Parathyroid adenoma (tissue), 2 donors: ENCODE results near the gene NFX1.

Source experiments
- H2AFZ ChIP-seq: fragments of 300-600 bp; sonication (generic); one replicate; pipeline ENCODE4 v1.7.0; 2017; ENCODE audit warnings: antibody characterized with exemption, mild to moderate bottlenecking
- H3K27ac ChIP-seq: fragments of 300-600 bp; sonication (generic); one replicate; pipeline ENCODE4 v1.7.0; 2017
- H3K27me3 ChIP-seq: fragments of 300-600 bp; sonication (generic); one replicate; pipeline ENCODE4 v1.7.0; 2017; ENCODE audit warnings: low read length; ENCODE audit not compliant: control insufficient read depth, insufficient read depth
- H3K36me3 ChIP-seq: fragments of 300-600 bp; sonication (generic); one replicate; pipeline ENCODE4 v1.7.0; 2017; ENCODE audit warnings: low read length; ENCODE audit not compliant: control insufficient read depth, insufficient read depth
- H3K4me1 ChIP-seq: fragments of 300-600 bp; sonication (generic); one replicate; pipeline ENCODE4 v1.7.0; 2017; ENCODE audit warnings: control low read depth
- H3K4me2 ChIP-seq: fragments of 300-600 bp; sonication (generic); one replicate; pipeline ENCODE4 v1.7.0; 2017; ENCODE audit warnings: low read length
- H3K4me3 ChIP-seq: fragments of 300-600 bp; sonication (generic); one replicate; pipeline ENCODE4 v1.7.0; 2017; ENCODE audit warnings: low read depth, low read length
- H3K79me2 ChIP-seq: fragments of 300-600 bp; sonication (generic); one replicate; pipeline ENCODE4 v1.7.0; 2017; ENCODE audit warnings: control low read depth
- H3K9ac ChIP-seq: fragments of 300-600 bp; sonication (generic); one replicate; pipeline ENCODE4 v1.7.0; 2017; ENCODE audit warnings: mild to moderate bottlenecking
- H3K9me3 ChIP-seq: fragments of 300-600 bp; sonication (generic); one replicate; pipeline ENCODE4 v1.7.0; 2017; ENCODE audit warnings: low read length; ENCODE audit not compliant: control insufficient read depth
- TF ChIP-seq, protein P1 (sequence below): fragments of 300-600 bp; sonication (generic); IDR thresholded peaks from one replicate; pipeline ENCODE4 v1.7.0; 2017; ENCODE audit warnings: antibody characterized with exemption, mild to moderate bottlenecking
- donor health status: primary hyperparathyroidism.

NFX1 gene

DNA sequence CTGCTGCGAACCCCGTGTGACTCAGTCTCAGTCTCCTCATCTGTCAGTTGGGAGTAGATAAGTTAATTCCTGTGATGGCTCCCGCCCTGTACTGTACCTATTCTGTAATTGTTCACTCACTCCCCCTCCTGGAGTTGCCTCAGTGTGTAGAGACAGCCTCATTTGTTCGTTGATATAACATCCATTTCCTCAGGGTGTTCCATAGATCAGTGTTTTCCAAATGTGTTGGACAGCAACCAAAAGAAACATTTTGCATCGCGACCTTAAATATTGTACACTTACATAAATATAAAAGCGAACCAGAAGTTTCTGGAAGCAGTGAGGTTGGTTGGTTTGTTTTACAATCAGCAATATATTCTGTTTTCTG lies 698 bp downstream of the NFX1 start:
- Histone ChIP-seq H3K4me3 (peak overlapping the region; percentile 98), H3K4me1 (peaks cover 4% of the 10 kb centered on the region), H3K27me3 (no peaks in the 10 kb centered on the region), H3K27ac (peak overlapping the region; percentile 99), H2AFZ (peak overlapping the region; percentile 85), H3K36me3 (no peaks in the 10 kb centered on the region), H3K4me2 (peak overlapping the region; percentile 88), H3K79me2 (peaks cover 17% of the 10 kb centered on the region), H3K9me3 (no peaks in the 10 kb centered on the region), H3K9ac (peak overlapping the region; percentile 87)
- TF ChIP-seq, protein P1, sequence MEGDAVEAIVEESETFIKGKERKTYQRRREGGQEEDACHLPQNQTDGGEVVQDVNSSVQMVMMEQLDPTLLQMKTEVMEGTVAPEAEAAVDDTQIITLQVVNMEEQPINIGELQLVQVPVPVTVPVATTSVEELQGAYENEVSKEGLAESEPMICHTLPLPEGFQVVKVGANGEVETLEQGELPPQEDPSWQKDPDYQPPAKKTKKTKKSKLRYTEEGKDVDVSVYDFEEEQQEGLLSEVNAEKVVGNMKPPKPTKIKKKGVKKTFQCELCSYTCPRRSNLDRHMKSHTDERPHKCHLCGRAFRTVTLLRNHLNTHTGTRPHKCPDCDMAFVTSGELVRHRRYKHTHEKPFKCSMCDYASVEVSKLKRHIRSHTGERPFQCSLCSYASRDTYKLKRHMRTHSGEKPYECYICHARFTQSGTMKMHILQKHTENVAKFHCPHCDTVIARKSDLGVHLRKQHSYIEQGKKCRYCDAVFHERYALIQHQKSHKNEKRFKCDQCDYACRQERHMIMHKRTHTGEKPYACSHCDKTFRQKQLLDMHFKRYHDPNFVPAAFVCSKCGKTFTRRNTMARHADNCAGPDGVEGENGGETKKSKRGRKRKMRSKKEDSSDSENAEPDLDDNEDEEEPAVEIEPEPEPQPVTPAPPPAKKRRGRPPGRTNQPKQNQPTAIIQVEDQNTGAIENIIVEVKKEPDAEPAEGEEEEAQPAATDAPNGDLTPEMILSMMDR: no peak

DNA sequence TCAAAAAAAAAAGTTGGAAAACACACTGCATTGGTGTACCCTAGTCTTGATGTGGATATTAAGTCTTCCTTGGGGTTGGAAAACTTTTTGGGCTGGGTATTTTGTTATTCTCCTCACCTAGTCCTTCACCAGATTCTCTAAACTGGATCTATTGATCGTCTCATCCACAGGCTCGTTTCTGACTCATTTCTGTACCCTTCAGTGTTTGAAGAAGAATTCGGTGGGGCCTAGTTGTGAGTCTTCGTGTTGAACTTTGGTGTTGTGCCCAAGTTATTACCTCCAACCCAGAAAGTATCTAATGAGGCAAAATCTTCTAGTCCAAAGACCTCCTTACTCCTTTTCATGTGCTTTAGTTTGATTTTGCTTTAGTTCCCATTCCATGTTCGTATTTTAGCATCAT lies 1.6 kb downstream of the NFX1 start:
- no peaks in the 10 kb centered on the region for H3K27me3 ChIP-seq
- H3K36me3 ChIP-seq: no peaks in the 10 kb centered on the region
- H3K27ac ChIP-seq: no peak overlapping the region
- peaks cover 2% of the 10 kb centered on the region for H3K4me1 ChIP-seq
- H3K79me2 ChIP-seq: peaks cover 24% of the 10 kb centered on the region
- TF ChIP-seq, protein P1: no peak
- no peak overlapping the region for H3K4me3 ChIP-seq
- H3K9me3 ChIP-seq: no peaks in the 10 kb centered on the region
- H2AFZ ChIP-seq: no peak overlapping the region
- H3K9ac ChIP-seq: no peak overlapping the region
- no peak overlapping the region for H3K4me2 ChIP-seq

GRCh38 chr9:33293782-33294181 lies 3.5 kb downstream of the NFX1 start:
- Histone ChIP-seq H3K79me2 (peaks cover 24% of the 10 kb centered on the region), H3K27ac (no peak overlapping the region), H2AFZ (no peak overlapping the region), H3K36me3 (no peaks in the 10 kb centered on the region), H3K4me1 (peaks cover 6% of the 10 kb centered on the region), H3K9me3 (no peaks in the 10 kb centered on the region), H3K4me3 (no peak overlapping the region), H3K27me3 (no peaks in the 10 kb centered on the region), H3K9ac (no peak overlapping the region), H3K4me2 (no peak overlapping the region)
- TF ChIP-seq, protein P1: no peak

DNA sequence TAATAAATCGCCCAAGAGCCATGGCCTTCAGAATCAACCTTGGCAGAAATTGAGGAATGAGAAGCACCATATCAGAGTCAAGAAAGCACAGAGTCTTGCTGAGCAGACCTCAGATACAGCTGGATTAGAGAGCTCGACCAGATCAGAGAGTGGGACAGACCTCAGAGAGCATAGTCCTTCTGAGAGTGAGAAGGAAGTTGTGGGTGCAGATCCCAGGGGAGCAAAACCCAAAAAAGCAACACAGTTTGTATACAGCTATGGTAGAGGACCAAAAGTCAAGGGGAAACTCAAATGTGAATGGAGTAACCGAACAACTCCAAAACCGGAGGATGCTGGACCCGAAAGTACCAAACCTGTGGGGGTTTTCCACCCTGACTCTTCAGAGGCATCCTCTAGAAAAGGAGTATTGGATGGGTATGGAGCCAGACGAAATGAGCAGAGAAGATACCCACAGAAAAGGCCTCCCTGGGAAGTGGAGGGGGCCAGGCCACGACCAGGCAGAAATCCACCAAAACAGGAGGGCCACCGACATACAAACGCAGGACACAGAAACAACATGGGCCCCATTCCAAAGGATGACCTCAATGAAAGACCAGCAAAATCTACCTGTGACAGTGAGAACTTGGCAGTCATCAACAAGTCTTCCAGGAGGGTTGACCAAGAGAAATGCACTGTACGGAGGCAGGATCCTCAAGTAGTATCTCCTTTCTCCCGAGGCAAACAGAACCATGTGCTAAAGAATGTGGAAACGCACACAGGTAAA lies 4.5 kb downstream of the NFX1 start:
- no peak overlapping the region for H2AFZ ChIP-seq
- no peaks in the 10 kb centered on the region for H3K36me3 ChIP-seq
- H3K4me1 ChIP-seq: peaks cover 6% of the 10 kb centered on the region
- no peak overlapping the region for H3K9ac ChIP-seq
- H3K9me3 ChIP-seq: no peaks in the 10 kb centered on the region
- peaks cover 24% of the 10 kb centered on the region for H3K79me2 ChIP-seq
- H3K4me2 ChIP-seq: no peak overlapping the region
- H3K4me3 ChIP-seq: no peak overlapping the region
- H3K27ac ChIP-seq: no peak overlapping the region
- TF ChIP-seq, protein P1: no peak
- H3K27me3 ChIP-seq: no peaks in the 10 kb centered on the region

DNA sequence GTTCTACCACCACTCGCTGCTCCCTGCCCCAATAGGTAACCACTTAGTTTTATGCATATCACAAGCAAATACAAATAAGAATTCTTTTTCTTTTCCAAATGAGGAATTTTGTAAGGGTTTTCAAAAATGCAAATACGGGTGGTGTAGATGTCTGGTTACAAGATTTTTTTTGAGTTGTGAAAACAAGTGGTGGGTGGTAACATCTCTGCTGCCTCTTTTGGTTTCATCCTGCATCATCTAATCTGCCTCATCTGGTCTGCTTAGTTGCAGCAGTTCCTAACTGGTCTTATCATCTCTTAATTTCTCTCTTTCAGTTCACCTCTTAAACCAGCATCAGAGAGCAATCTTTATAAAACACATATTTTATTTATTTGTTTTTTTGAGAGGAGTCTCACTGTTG lies 5.3 kb downstream of the NFX1 start:
- no peaks in the 10 kb centered on the region for H3K27me3 ChIP-seq
- TF ChIP-seq, protein P1: no peak
- H3K4me1 ChIP-seq: peaks cover 6% of the 10 kb centered on the region
- no peaks in the 10 kb centered on the region for H3K9me3 ChIP-seq
- H3K36me3 ChIP-seq: no peaks in the 10 kb centered on the region
- no peak overlapping the region for H3K27ac ChIP-seq
- peaks cover 24% of the 10 kb centered on the region for H3K79me2 ChIP-seq
- H3K4me2 ChIP-seq: no peak overlapping the region
- H3K9ac ChIP-seq: no peak overlapping the region
- no peak overlapping the region for H3K4me3 ChIP-seq
- H2AFZ ChIP-seq: no peak overlapping the region
